ENCODE results near the gene ANO6.
"Not testable (repeated sequence)": the region's sequence is repeated elsewhere in the genome, so short reads cannot be mapped to it uniquely, and the experiment has no call there.

Gene ANO6

GRCh38 chr12:45212064-45212463, 3.8 kb upstream of the ANO6 start:
- no peak for DNase-seq

GRCh38 chr12:45213107-45213506, 2.8 kb upstream of the ANO6 start:
- DNase-seq, result no peak

GRCh38 chr12:45214071-45214470, 1.8 kb upstream of the ANO6 start:
- DNase-seq, result no peak

GRCh38 chr12:45214749-45215418, 1.0 kb upstream of the ANO6 start:
- DNase-seq, result no peak

- DNase-seq, result peak; percentile 21 to 53
These were observed 511 bp downstream of the ANO6 start for GRCh38 chr12:45216230-45216982.

GRCh38 chr12:45216983-45217485, 1.1 kb downstream of the ANO6 start:
- DNase-seq, result no peak

- no peak for DNase-seq
These were observed 2.0 kb downstream of the ANO6 start for GRCh38 chr12:45217846-45218245.

GRCh38 chr12:45219621-45220020, 3.7 kb downstream of the ANO6 start:
- DNase-seq, result no peak

- DNase-seq, result no peak
These were observed 4.6 kb downstream of the ANO6 start for GRCh38 chr12:45220363-45220931.

- no peak for DNase-seq
These were observed 5.1 kb downstream of the ANO6 start for GRCh38 chr12:45220969-45221368.

- DNase-seq, result no peak
These were observed 8.0 kb downstream of the ANO6 start for GRCh38 chr12:45223868-45224267.

- DNase-seq, result no peak
These were observed 8.4 kb downstream of the ANO6 start for GRCh38 chr12:45224311-45224710.

- DNase-seq, result no peak
These were observed 10.1 kb downstream of the ANO6 start for GRCh38 chr12:45226021-45226420.

GRCh38 chr12:45227316-45228067, 11.6 kb downstream of the ANO6 start:
- DNase-seq, result no peak

GRCh38 chr12:45231515-45232145, 15.7 kb downstream of the ANO6 start:
- DNase-seq, result no peak

- no peak for DNase-seq
These were observed 16.4 kb downstream of the ANO6 start for GRCh38 chr12:45232146-45232755.

- DNase-seq, result no peak
These were observed 17.0 kb downstream of the ANO6 start for GRCh38 chr12:45232756-45233372.

- no peak for DNase-seq
These were observed 18.4 kb downstream of the ANO6 start for GRCh38 chr12:45234139-45234865.

- no peak for DNase-seq
These were observed 19.5 kb downstream of the ANO6 start for GRCh38 chr12:45235087-45236025.

- not testable (repeated sequence) for DNase-seq
These were observed 20.5 kb downstream of the ANO6 start for GRCh38 chr12:45236383-45236782.

Data from CD4-positive, alpha-beta T cell treated with Interferon alpha-2 for 1 hour (primary cell).